Measurements from ENCODE around the gene FAM171A1.
"Not testable (repeated sequence)": the region's sequence is repeated elsewhere in the genome, so short reads cannot be mapped to it uniquely, and the experiment has no call there.

The FAM171A1 gene

GRCh38 chr10:15293862-15294842 lies 76.9 kb downstream of the FAM171A1 start:
- FAIRE-seq (no peak), DNase-seq (ENCODE audit: low spot score) (no peak)

- DNase-seq (ENCODE audit: low spot score), result no peak
- FAIRE-seq, result no peak
Measured at GRCh38 chr10:15290671-15291070, 80.4 kb downstream of the FAM171A1 start.

GRCh38 chr10:15290150-15290549 lies 80.9 kb downstream of the FAM171A1 start:
- FAIRE-seq, result no peak
- DNase-seq (ENCODE audit: low spot score), result no peak

GRCh38 chr10:15280974-15281373 lies 90.1 kb downstream of the FAM171A1 start:
- FAIRE-seq, result no peak
- DNase-seq (ENCODE audit: low spot score), result no peak

- DNase-seq (ENCODE audit: low spot score), result no peak
- no peak for FAIRE-seq
Measured at GRCh38 chr10:15280462-15280861, 90.6 kb downstream of the FAM171A1 start.

- FAIRE-seq (no peak), DNase-seq (ENCODE audit: low spot score) (no peak)
Measured at GRCh38 chr10:15279236-15279635, 91.9 kb downstream of the FAM171A1 start.

GRCh38 chr10:15278786-15279185 lies 92.3 kb downstream of the FAM171A1 start:
- FAIRE-seq (no peak), DNase-seq (ENCODE audit: low spot score) (no peak)

- FAIRE-seq; DNase-seq (ENCODE audit: low spot score): not testable (repeated sequence)
Measured at GRCh38 chr10:15276039-15276438, 95.0 kb downstream of the FAM171A1 start.

GRCh38 chr10:15269838-15270237 lies 101.3 kb downstream of the FAM171A1 start:
- not testable (repeated sequence) for FAIRE-seq; DNase-seq (ENCODE audit: low spot score)

- FAIRE-seq (no peak), DNase-seq (ENCODE audit: low spot score) (no peak)
Measured at GRCh38 chr10:15267496-15267895, 103.6 kb downstream of the FAM171A1 start.

- no peak for DNase-seq (ENCODE audit: low spot score)
- FAIRE-seq, result no peak
Measured at GRCh38 chr10:15266117-15266516, 105.0 kb downstream of the FAM171A1 start.

- DNase-seq (ENCODE audit: low spot score), result no peak
- no peak for FAIRE-seq
Measured at GRCh38 chr10:15265558-15265957, 105.5 kb downstream of the FAM171A1 start.

- FAIRE-seq, result no peak
- DNase-seq (ENCODE audit: low spot score), result no peak
Measured at GRCh38 chr10:15265056-15265455, 106.0 kb downstream of the FAM171A1 start.

- DNase-seq (ENCODE audit: low spot score) (no peak), FAIRE-seq (no peak)
Measured at GRCh38 chr10:15263657-15264323, 107.3 kb downstream of the FAM171A1 start.

- DNase-seq (ENCODE audit: low spot score), result no peak
- FAIRE-seq, result no peak
Measured at GRCh38 chr10:15262036-15262713, 108.9 kb downstream of the FAM171A1 start.

GRCh38 chr10:15259136-15259535 lies 112.0 kb downstream of the FAM171A1 start:
- no peak for DNase-seq (ENCODE audit: low spot score)
- no peak for FAIRE-seq

- FAIRE-seq (no peak), DNase-seq (ENCODE audit: low spot score) (no peak)
Measured at GRCh38 chr10:15258255-15258654, 112.8 kb downstream of the FAM171A1 start.

GRCh38 chr10:15255961-15256360 lies 115.1 kb downstream of the FAM171A1 start:
- FAIRE-seq, result no peak
- no peak for DNase-seq (ENCODE audit: low spot score)

GRCh38 chr10:15254808-15255648 lies 116.1 kb downstream of the FAM171A1 start:
- DNase-seq (ENCODE audit: low spot score) (no peak), FAIRE-seq (no peak)

GRCh38 chr10:15253951-15254807 lies 116.9 kb downstream of the FAM171A1 start:
- no peak for FAIRE-seq
- DNase-seq (ENCODE audit: low spot score), result no peak
